PC-9 (cell line): Measurements from ENCODE around the gene NRAS.

Experiments
- CTCF ChIP-seq: fragments of 200-600 bp; sonication (generic); conservative IDR thresholded peaks from 2 replicates; pipeline ENCODE4 v1.6.1; 2017; ENCODE audit warnings: mixed run types, antibody characterized with exemption, mild to moderate bottlenecking, moderate library complexity
- EZH2 ChIP-seq: fragments of 200-600 bp; sonication (generic); IDR thresholded peaks from 2 replicates; pipeline ENCODE4 v1.8.0; 2017; ENCODE audit warnings: antibody characterized with exemption, low read depth

GRCh38 chr1:114703242-114703641 is 13.3 kb downstream of the NRAS start:
- TF ChIP-seq CTCF (no peak), EZH2 (no peak)
